Measurements from ENCODE around the gene CT45A8.
"Not testable (repeated sequence)": the region's sequence is repeated elsewhere in the genome, so short reads cannot be mapped to it uniquely, and the experiment has no call there.

DNA sequence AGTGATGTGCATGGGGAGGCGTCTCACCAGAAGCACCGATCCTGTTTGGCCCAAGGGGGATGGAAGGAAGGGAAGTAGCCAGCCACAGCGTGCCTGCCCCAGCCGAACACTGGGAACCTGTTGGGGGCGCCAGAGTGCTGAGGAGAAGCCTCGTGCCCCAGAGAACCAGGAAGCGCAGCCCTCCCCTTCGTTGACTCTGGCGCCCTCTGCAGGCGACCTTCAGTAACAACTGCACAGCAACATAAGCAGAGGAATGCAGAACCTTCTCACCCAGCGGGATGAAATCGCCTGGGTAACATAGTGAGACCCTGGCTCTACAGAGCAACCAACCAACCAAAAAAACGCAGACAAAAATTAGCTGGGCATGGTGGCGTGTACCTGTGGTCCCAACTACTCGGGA is 34.6 kb upstream of the CT45A8 start:
- TF ChIP-seq, protein P1, sequence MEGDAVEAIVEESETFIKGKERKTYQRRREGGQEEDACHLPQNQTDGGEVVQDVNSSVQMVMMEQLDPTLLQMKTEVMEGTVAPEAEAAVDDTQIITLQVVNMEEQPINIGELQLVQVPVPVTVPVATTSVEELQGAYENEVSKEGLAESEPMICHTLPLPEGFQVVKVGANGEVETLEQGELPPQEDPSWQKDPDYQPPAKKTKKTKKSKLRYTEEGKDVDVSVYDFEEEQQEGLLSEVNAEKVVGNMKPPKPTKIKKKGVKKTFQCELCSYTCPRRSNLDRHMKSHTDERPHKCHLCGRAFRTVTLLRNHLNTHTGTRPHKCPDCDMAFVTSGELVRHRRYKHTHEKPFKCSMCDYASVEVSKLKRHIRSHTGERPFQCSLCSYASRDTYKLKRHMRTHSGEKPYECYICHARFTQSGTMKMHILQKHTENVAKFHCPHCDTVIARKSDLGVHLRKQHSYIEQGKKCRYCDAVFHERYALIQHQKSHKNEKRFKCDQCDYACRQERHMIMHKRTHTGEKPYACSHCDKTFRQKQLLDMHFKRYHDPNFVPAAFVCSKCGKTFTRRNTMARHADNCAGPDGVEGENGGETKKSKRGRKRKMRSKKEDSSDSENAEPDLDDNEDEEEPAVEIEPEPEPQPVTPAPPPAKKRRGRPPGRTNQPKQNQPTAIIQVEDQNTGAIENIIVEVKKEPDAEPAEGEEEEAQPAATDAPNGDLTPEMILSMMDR (IDR thresholded peaks at IDR 0.05): peak in 1 of 12 donors; percentile 6
- not testable (repeated sequence) for TF ChIP-seq POLR2A (IDR thresholded peaks at IDR 0.05)
